Vagina (tissue), 2 donors: ENCODE results near the gene RABGAP1L. TPM values are rescaled to one million over a fixed set of nuclear protein-coding genes. Genes with fewer than 3 reads are reported as not detected.

Source experiments
- DNase-seq, 2 donors: peaks; one replicate each; pipeline ENCODE4 v3.0.0-alpha.2; 2017; ENCODE audit errors: extremely low spot score in 2 of 2
- H3K27ac ChIP-seq: fragments of 200-600 bp; sonication (generic); one replicate; pipeline ENCODE4 v1.5.1; 2019
- H3K27me3 ChIP-seq: fragments of 200-600 bp; sonication (generic); one replicate; pipeline ENCODE4 v1.5.1; 2019
- H3K36me3 ChIP-seq, 2 donors: fragments of 200-600 bp; sonication (generic); one replicate each; pipeline ENCODE4 v1.5.1; 2017 to 2019
- H3K4me1 ChIP-seq: fragments of 200-600 bp; sonication (generic); one replicate; pipeline ENCODE4 v1.5.1; 2019
- H3K4me3 ChIP-seq, 2 donors: fragments of 200-600 bp; sonication (generic); 1 replicate in 1 of 2; 2 replicates in 1 of 2; pipeline ENCODE4 v1.5.1; 2016 to 2019
- H3K9me3 ChIP-seq: fragments of 200-600 bp; sonication (generic); one replicate; pipeline ENCODE4 v1.5.1; 2019
- POLR2A ChIP-seq, 2 donors: fragments of 450-650 bp; IDR thresholded peaks; one replicate each; pipeline ENCODE4 v1.6.1; 2017; ENCODE audit warnings: antibody characterized with exemption in 2 of 2, mild to moderate bottlenecking in 2 of 2, moderate library complexity in 2 of 2
- POLR2AphosphoS5 ChIP-seq, 2 donors: sonication (generic); formaldehyde crosslinking; IDR thresholded peaks; one replicate each; pipeline ENCODE4 v1.9.0; 2017; ENCODE audit warnings: antibody characterized with exemption in 2 of 2, mild to moderate bottlenecking in 2 of 2, low read depth in 1 of 2; ENCODE audit not compliant: insufficient read depth in 1 of 2
- intact Hi-C: fragments of 100-400 bp; cut with DNase I; formaldehyde crosslinking; loops from one replicate; pipeline ENCODE4 v1.15.1; 2023
- total RNA-seq: library from RNA; depleted of rRNA; stranded (reverse); fragments of >200 nt; gene quantifications from one replicate; pipeline ENCODE4 v1.2.3, GENCODE V29; 2016
- TF ChIP-seq, protein P1 (sequence below), 3 experiments: fragments of 450-650 bp in 2 of 3; fragments of 200-600 bp in 1 of 3; sonication (generic) in 1 of 3; IDR thresholded peaks; one replicate each; pipeline ENCODE4 v1.5.1; 2017 to 2019; ENCODE audit warnings: antibody characterized with exemption in 3 of 3, mild to moderate bottlenecking in 2 of 3, moderate library complexity in 2 of 3

Gene RABGAP1L
- total RNA-seq, 1 donor from 2014 or later, result 40.0 TPM

DNA sequence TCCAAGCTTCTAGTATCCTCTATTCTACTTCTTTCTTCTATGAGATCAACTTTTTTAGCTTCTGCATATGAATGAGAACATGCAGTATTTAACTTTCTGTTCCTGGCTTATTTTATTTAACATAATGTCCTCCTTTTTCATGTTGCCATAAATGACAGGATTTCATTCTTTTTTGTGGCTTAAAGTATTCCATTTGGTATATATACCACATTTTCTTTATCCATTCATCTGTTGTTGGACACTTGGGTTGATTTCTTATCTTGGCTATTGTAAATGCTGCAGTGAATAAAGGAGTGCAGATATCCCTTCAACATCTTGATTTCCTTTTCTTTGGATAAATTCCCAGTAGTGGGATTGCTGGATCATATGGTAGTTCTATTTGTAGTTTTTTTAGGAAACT is 498.1 kb downstream of the RABGAP1L start:
- no peaks in the 10 kb centered on the region for H3K27me3 ChIP-seq
- no peak overlapping the region for H3K27ac ChIP-seq
- H3K36me3 ChIP-seq, result no peaks in the 10 kb centered on the region
- peaks cover 4% of the 10 kb centered on the region for H3K4me1 ChIP-seq
- intact Hi-C loops, result no loop called here
- no peak overlapping the region for H3K4me3 ChIP-seq
- TF ChIP-seq, protein P1, sequence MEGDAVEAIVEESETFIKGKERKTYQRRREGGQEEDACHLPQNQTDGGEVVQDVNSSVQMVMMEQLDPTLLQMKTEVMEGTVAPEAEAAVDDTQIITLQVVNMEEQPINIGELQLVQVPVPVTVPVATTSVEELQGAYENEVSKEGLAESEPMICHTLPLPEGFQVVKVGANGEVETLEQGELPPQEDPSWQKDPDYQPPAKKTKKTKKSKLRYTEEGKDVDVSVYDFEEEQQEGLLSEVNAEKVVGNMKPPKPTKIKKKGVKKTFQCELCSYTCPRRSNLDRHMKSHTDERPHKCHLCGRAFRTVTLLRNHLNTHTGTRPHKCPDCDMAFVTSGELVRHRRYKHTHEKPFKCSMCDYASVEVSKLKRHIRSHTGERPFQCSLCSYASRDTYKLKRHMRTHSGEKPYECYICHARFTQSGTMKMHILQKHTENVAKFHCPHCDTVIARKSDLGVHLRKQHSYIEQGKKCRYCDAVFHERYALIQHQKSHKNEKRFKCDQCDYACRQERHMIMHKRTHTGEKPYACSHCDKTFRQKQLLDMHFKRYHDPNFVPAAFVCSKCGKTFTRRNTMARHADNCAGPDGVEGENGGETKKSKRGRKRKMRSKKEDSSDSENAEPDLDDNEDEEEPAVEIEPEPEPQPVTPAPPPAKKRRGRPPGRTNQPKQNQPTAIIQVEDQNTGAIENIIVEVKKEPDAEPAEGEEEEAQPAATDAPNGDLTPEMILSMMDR (IDR thresholded peaks at IDR 0.05), result no peak
- no peak for TF ChIP-seq POLR2A (IDR thresholded peaks at IDR 0.05)
- TF ChIP-seq POLR2AphosphoS5 (IDR thresholded peaks at IDR 0.05; ENCODE audit: insufficient read depth in 1 of 2, low read depth in 1 of 2), result no peak
- DNase-seq, result no peak
- H3K9me3 ChIP-seq, result no peaks in the 10 kb centered on the region

DNA sequence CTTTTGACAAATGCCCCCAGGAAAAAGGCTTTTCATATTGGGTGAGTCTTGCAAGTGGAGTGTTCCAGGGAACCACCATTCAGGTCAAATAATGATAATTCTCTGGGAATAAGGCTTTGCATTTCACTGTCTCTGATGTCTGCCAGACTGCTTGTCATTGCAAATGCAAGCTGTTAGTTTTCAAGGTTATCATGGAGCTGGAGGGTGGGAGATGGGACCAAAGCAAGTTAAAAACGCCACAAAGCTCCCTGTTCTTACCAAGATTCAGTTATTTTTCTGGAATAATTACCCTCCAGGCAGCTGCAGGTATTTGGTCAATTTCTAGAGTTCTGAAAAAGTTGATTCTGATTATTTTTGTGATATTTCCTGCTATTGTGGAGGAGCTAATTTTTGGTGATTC is 498.6 kb downstream of the RABGAP1L start:
- Histone ChIP-seq H3K36me3 (no peaks in the 10 kb centered on the region), H3K27ac (no peak overlapping the region), H3K4me1 (peaks cover 4% of the 10 kb centered on the region), H3K4me3 (no peak overlapping the region), H3K27me3 (no peaks in the 10 kb centered on the region), H3K9me3 (no peaks in the 10 kb centered on the region)
- TF ChIP-seq, protein P1 (IDR thresholded peaks at IDR 0.05), result no peak
- TF ChIP-seq POLR2A (IDR thresholded peaks at IDR 0.05) (no peak), POLR2AphosphoS5 (IDR thresholded peaks at IDR 0.05; ENCODE audit: insufficient read depth in 1 of 2, low read depth in 1 of 2) (no peak)
- intact Hi-C loops, result no loop called here
- no peak for DNase-seq

DNA sequence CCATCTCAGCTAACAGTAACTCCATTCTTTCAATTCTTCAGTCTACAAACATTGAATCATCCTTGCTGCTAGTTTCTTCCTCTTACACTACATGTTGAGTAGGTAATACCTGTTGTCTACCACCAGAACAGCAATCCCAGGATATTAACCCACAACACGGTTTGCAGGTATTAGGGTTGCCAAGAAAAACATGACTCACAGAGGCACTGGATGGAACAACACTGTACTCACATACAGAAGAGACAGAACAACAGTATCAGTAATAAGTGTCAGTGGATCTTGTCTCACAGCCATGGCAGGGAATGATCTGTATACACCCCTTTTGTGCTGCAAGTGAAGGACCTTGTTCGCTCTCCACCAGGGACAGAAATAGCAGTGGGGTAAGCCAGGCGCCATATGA is 500.5 kb downstream of the RABGAP1L start:
- no peaks in the 10 kb centered on the region for H3K36me3 ChIP-seq
- intact Hi-C loops, result no loop called here

DNA sequence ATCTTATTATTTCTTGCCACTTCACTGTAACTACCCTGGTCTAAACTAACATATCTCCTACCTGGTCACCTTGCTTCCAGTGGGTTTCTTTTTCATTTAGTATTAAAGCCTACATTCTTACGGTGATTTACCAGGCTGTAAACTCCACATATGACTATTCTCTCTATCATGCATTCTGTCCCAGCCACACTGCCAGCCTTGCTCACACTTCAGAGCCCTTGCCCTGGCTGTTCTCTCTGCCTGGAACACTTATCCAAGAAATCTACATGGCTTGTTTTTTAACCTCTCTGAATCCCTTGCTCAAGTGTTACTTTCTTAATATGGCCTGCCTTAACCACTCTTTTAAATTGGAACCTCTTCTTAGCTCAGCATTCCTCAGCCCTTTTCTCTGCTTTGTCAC is 501.2 kb downstream of the RABGAP1L start:
- intact Hi-C loops, result no loop called here

More for the DNA sequence above, 500.5 kb downstream of the RABGAP1L start:
- Histone ChIP-seq H3K4me3 (no peak overlapping the region), H3K27ac (no peak overlapping the region), H3K9me3 (no peaks in the 10 kb centered on the region), H3K27me3 (no peaks in the 10 kb centered on the region), H3K4me1 (peaks cover 4% of the 10 kb centered on the region)
- no peak for TF ChIP-seq POLR2AphosphoS5 (IDR thresholded peaks at IDR 0.05; ENCODE audit: insufficient read depth in 1 of 2, low read depth in 1 of 2)
- no peak for DNase-seq

DNA sequence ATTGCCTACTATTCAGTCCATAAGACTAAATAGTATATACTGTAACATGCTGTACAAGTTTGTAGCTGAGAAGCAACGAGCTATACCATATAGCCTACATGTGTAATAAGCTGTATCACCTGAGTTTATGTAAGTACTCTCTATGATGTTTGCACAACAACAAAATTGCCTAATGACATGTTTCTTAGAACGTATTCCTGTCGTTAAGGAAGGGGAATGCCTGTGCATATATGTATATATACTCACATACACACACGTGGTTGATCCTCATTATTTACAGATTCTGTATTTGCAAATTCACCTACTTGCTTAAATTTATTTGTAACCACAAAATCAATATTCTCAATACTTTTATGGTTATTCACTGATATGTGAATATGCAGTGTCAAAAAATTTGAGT is 504.0 kb downstream of the RABGAP1L start:
- intact Hi-C loops, result no loop called here
- no peak for DNase-seq
- Histone ChIP-seq H3K4me3 (no peak overlapping the region), H3K27ac (no peak overlapping the region), H3K9me3 (no peaks in the 10 kb centered on the region), H3K36me3 (no peaks in the 10 kb centered on the region), H3K27me3 (no peaks in the 10 kb centered on the region), H3K4me1 (peaks cover 4% of the 10 kb centered on the region)
- TF ChIP-seq, protein P1 (IDR thresholded peaks at IDR 0.05), result no peak
- no peak for TF ChIP-seq POLR2AphosphoS5 (IDR thresholded peaks at IDR 0.05; ENCODE audit: insufficient read depth in 1 of 2, low read depth in 1 of 2)
- no peak for TF ChIP-seq POLR2A (IDR thresholded peaks at IDR 0.05)

More for the DNA sequence above, 501.2 kb downstream of the RABGAP1L start:
- Histone ChIP-seq H3K4me3 (no peak overlapping the region), H3K27ac (no peak overlapping the region), H3K9me3 (no peaks in the 10 kb centered on the region), H3K36me3 (no peaks in the 10 kb centered on the region), H3K4me1 (peaks cover 4% of the 10 kb centered on the region), H3K27me3 (no peaks in the 10 kb centered on the region)
- no peak for DNase-seq
- TF ChIP-seq POLR2A (IDR thresholded peaks at IDR 0.05), result no peak
- TF ChIP-seq POLR2AphosphoS5 (IDR thresholded peaks at IDR 0.05; ENCODE audit: insufficient read depth in 1 of 2, low read depth in 1 of 2), result no peak

DNA sequence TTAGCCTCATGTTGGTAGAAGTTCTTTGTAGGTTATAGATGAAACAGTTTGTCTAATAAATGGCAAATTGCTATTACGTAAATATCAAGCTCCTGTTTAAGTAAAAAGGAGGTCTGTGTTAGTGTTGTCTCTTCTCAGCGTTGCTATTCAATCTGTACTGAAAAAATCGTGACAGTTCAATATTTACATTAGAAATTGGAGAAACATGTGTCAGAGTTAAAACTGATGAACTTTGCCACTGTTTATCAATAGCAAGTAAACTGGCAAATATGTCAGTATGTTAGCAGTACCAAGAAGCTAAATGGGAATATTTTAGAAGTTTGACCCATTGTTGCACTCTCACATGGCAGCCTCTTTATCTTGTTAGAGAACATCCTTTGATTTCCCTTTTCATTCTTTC is 506.9 kb downstream of the RABGAP1L start:
- H3K4me1 ChIP-seq, result no peaks in the 10 kb centered on the region
- no peak overlapping the region for H3K4me3 ChIP-seq
- no peaks in the 10 kb centered on the region for H3K36me3 ChIP-seq
- DNase-seq, result no peak
- H3K27me3 ChIP-seq, result no peaks in the 10 kb centered on the region
- H3K9me3 ChIP-seq, result peaks cover 5% of the 10 kb centered on the region
- no peak for TF ChIP-seq POLR2A (IDR thresholded peaks at IDR 0.05)
- intact Hi-C loops, result no loop called here
- H3K27ac ChIP-seq, result no peak overlapping the region
